B cell (primary cell): ENCODE results near the gene EHD1.

Experiments used
- EZH2 ChIP-seq: IDR thresholded peaks from 2 replicates; pipeline ENCODE4 v1.6.1; 2012; ENCODE audit warnings: borderline replicate concordance, low read depth, mild to moderate bottlenecking, moderate library complexity, low read length; ENCODE audit not compliant: insufficient read depth, poor library complexity, severe bottlenecking
- TF ChIP-seq, protein P1 (sequence below): fragments of 200-600 bp; IDR thresholded peaks from one replicate; pipeline ENCODE4 v1.8.0; 2022; ENCODE audit warnings: antibody characterized with exemption, mild to moderate bottlenecking

- TF ChIP-seq, protein P1, sequence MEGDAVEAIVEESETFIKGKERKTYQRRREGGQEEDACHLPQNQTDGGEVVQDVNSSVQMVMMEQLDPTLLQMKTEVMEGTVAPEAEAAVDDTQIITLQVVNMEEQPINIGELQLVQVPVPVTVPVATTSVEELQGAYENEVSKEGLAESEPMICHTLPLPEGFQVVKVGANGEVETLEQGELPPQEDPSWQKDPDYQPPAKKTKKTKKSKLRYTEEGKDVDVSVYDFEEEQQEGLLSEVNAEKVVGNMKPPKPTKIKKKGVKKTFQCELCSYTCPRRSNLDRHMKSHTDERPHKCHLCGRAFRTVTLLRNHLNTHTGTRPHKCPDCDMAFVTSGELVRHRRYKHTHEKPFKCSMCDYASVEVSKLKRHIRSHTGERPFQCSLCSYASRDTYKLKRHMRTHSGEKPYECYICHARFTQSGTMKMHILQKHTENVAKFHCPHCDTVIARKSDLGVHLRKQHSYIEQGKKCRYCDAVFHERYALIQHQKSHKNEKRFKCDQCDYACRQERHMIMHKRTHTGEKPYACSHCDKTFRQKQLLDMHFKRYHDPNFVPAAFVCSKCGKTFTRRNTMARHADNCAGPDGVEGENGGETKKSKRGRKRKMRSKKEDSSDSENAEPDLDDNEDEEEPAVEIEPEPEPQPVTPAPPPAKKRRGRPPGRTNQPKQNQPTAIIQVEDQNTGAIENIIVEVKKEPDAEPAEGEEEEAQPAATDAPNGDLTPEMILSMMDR: no peak
- TF ChIP-seq EZH2: no peak
Observed at GRCh38 chr11:64925536-64926436, 47.4 kb upstream of the EHD1 start.
